ENCODE data around the gene CYP27A1. TPM values are rescaled to one million over a fixed set of nuclear protein-coding genes. Genes with fewer than 3 reads are reported as not detected.

Gene CYP27A1
- total RNA-seq, 2 donors from 2014 or later, result 32.8 to 53.7 TPM

DNA sequence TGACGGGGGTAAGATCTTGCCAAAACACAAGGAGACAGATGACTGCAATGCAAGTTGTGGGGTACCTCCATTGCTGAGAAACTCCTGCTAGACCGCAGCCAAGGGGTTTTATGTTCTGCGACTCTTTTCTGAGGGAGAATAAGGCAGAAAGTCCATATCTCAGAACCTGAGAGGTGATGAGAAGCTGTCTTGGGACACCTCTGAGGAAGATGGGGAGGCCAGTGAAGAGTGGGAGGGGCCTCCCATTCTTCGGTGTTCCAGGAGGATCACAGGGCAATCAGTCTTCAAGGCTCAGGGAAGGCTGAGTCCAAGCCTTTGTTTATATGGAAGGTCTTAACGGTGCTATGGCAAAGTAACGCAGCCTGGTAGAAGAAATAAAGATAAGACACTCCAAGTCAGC lies 18.0 kb downstream of the CYP27A1 start:
- H3K27me3 ChIP-seq (ENCODE audit: control insufficient read depth, insufficient read depth, low read length, poor library complexity, severe bottlenecking), result no peaks in the 10 kb centered on the region
- Mint-ChIP-seq H3K36me3 (ENCODE audit: low read depth) (peaks cover 14% of the 10 kb centered on the region), H3K9me3 (peaks cover 24% of the 10 kb centered on the region), H3K4me3 (peak overlapping the region; percentile 37), H3K27ac (peak overlapping the region; percentile 92), H3K27me3 (ENCODE audit: insufficient read depth) (no peaks in the 10 kb centered on the region), H3K4me1 (peaks cover 35% of the 10 kb centered on the region)
- DNase-seq, result peak; percentile 68
- TF ChIP-seq, protein P1, sequence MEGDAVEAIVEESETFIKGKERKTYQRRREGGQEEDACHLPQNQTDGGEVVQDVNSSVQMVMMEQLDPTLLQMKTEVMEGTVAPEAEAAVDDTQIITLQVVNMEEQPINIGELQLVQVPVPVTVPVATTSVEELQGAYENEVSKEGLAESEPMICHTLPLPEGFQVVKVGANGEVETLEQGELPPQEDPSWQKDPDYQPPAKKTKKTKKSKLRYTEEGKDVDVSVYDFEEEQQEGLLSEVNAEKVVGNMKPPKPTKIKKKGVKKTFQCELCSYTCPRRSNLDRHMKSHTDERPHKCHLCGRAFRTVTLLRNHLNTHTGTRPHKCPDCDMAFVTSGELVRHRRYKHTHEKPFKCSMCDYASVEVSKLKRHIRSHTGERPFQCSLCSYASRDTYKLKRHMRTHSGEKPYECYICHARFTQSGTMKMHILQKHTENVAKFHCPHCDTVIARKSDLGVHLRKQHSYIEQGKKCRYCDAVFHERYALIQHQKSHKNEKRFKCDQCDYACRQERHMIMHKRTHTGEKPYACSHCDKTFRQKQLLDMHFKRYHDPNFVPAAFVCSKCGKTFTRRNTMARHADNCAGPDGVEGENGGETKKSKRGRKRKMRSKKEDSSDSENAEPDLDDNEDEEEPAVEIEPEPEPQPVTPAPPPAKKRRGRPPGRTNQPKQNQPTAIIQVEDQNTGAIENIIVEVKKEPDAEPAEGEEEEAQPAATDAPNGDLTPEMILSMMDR (conservative IDR thresholded peaks at IDR 0.05), result no peak
- H3K4me1 ChIP-seq (ENCODE audit: control insufficient read depth, insufficient read depth, low read length), result peaks cover 14% of the 10 kb centered on the region
- H3K36me3 ChIP-seq (ENCODE audit: control insufficient read depth, insufficient read depth, low read length), result no peaks in the 10 kb centered on the region
- peak overlapping the region; percentile 74 for H3K9ac ChIP-seq (ENCODE audit: extremely low read depth, low read length, poor library complexity, severe bottlenecking)
- H3K4me3 ChIP-seq (ENCODE audit: low read length), result peak overlapping the region; percentile 73
- WGBS, 2 experiments (ENCODE audit: insufficient coverage in 1 of 2, insufficient read length in 1 of 2), result 61 to 93% methylated on average over 3 to 6 of the region's 6 CpGs
- peaks cover 22% of the 10 kb centered on the region for H3K9me3 ChIP-seq (ENCODE audit: control insufficient read depth, low read length)
- peak overlapping the region; percentile 32 for H3K27ac ChIP-seq (ENCODE audit: low read depth, low read length)

DNA sequence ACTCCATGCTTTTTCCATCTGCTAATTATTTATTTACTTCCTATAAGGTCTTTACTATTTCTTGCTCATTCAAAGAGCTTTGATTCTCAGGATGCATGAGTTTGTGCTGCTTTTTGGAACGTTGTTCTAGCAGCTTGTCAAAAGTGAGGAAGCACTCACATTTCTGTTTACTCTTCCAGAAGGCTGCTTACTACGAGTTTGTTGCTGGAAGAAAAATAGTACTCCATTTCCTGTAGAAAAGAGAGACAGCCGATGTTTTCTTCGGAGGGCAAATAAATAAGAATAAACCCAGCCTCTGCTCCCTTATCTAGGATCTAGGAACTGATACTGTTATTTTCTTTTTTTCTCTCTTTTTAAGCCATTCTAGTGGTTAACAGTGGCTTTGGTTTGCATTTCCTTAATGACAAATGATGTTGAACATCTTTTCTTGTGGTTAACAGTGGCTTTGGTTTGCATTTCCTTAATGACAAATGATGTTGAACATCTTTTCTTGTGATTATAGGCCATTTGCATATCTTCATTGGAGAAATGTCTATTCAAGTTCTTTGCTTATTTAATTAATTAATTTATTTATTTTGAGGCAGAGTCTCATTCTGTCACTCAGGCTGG lies 20.5 kb downstream of the CYP27A1 start:
- TF ChIP-seq, protein P1 (conservative IDR thresholded peaks at IDR 0.05), result no peak
- no peak overlapping the region for H3K27ac Mint-ChIP-seq
- H3K4me3 Mint-ChIP-seq, result no peak overlapping the region
- no peak overlapping the region for H3K27ac ChIP-seq (ENCODE audit: low read depth, low read length)
- H3K36me3 Mint-ChIP-seq (ENCODE audit: low read depth), result peaks cover 19% of the 10 kb centered on the region
- peaks cover 26% of the 10 kb centered on the region for H3K9me3 Mint-ChIP-seq
- no peaks in the 10 kb centered on the region for H3K36me3 ChIP-seq (ENCODE audit: control insufficient read depth, insufficient read depth, low read length)
- peaks cover 37% of the 10 kb centered on the region for H3K4me1 Mint-ChIP-seq
- DNase-seq, result no peak
- H3K4me3 ChIP-seq (ENCODE audit: low read length), result no peak overlapping the region
- H3K4me1 ChIP-seq (ENCODE audit: control insufficient read depth, insufficient read depth, low read length), result peaks cover 15% of the 10 kb centered on the region
- no peak overlapping the region for H3K9ac ChIP-seq (ENCODE audit: extremely low read depth, low read length, poor library complexity, severe bottlenecking)
- no peaks in the 10 kb centered on the region for H3K27me3 Mint-ChIP-seq (ENCODE audit: insufficient read depth)
- peaks cover 25% of the 10 kb centered on the region for H3K9me3 ChIP-seq (ENCODE audit: control insufficient read depth, low read length)
- WGBS, 2 experiments (ENCODE audit: insufficient coverage in 1 of 2, insufficient read length in 1 of 2), result 96 to 100% methylated on average over 1 to 4 of the region's 4 CpGs
- no peaks in the 10 kb centered on the region for H3K27me3 ChIP-seq (ENCODE audit: control insufficient read depth, insufficient read depth, low read length, poor library complexity, severe bottlenecking)

DNA sequence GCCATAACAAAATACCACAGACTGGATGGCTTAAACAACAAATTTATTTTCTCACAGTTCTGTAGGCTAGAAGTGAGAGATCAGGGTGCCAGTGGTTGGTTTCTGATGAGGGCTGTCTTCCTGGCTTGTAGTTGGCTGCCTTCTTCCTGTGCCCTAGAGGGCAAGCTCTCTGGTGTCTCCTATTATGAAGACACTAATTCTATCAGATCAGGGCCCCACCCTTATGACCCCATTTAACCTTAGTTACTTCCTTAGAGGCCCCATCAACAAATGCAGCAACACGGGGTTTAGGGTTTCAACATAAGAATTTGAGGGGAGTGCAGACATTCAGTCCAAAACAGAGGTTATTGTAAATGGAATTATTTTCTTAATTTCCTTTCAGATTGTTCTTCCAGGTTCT lies 22.9 kb downstream of the CYP27A1 start:
- H3K27ac ChIP-seq (ENCODE audit: low read depth, low read length), result no peak overlapping the region
- Mint-ChIP-seq H3K36me3 (ENCODE audit: low read depth) (peaks cover 27% of the 10 kb centered on the region), H3K27ac (no peak overlapping the region), H3K4me1 (peaks cover 25% of the 10 kb centered on the region), H3K27me3 (ENCODE audit: insufficient read depth) (no peaks in the 10 kb centered on the region), H3K4me3 (no peak overlapping the region), H3K9me3 (peaks cover 26% of the 10 kb centered on the region)
- no peak overlapping the region for H3K9ac ChIP-seq (ENCODE audit: extremely low read depth, low read length, poor library complexity, severe bottlenecking)
- no peak for DNase-seq
- peaks cover 25% of the 10 kb centered on the region for H3K9me3 ChIP-seq (ENCODE audit: control insufficient read depth, low read length)
- WGBS, 2 experiments (ENCODE audit: insufficient coverage in 1 of 2, insufficient read length in 1 of 2), result 100% methylated on average over 1 of the region's 1 CpG; no CpG with 5 or more reads in 1 of the 2 experiments
- peak overlapping the region; percentile 34 for H3K4me3 ChIP-seq (ENCODE audit: low read length)
- peaks cover 9% of the 10 kb centered on the region for H3K4me1 ChIP-seq (ENCODE audit: control insufficient read depth, insufficient read depth, low read length)
- H3K36me3 ChIP-seq (ENCODE audit: control insufficient read depth, insufficient read depth, low read length), result no peaks in the 10 kb centered on the region
- H3K27me3 ChIP-seq (ENCODE audit: control insufficient read depth, insufficient read depth, low read length, poor library complexity, severe bottlenecking), result no peaks in the 10 kb centered on the region
- TF ChIP-seq, protein P1 (conservative IDR thresholded peaks at IDR 0.05), result no peak
